ENCODE data around the gene NRXN3.

- no peak for TF ChIP-seq CTCF (IDR thresholded peaks at IDR 0.05)
- TF ChIP-seq EP300 (IDR thresholded peaks at IDR 0.05) = no peak
- no peak for TF ChIP-seq POLR2A (IDR thresholded peaks at IDR 0.05)
Observed at GRCh38 chr14:79586989-79587598, 1416.9 kb downstream of the NRXN3 start.

Data from stomach (tissue), 4 donors.